HUDEP-2 (cell line): ENCODE measurements around the gene FBLN2.
"Not testable (repeated sequence)": the region's sequence is repeated elsewhere in the genome, so short reads cannot be mapped to it uniquely, and the experiment has no call there.

ENCODE experiments used
- DNase-seq, 76 experiments: peaks; one replicate each; lab custom pipeline; 2025; ENCODE audit not compliant: unreplicated experiment in 76 of 76; lab: John Stamatoyannopoulos, UW

FBLN2 gene

DNA sequence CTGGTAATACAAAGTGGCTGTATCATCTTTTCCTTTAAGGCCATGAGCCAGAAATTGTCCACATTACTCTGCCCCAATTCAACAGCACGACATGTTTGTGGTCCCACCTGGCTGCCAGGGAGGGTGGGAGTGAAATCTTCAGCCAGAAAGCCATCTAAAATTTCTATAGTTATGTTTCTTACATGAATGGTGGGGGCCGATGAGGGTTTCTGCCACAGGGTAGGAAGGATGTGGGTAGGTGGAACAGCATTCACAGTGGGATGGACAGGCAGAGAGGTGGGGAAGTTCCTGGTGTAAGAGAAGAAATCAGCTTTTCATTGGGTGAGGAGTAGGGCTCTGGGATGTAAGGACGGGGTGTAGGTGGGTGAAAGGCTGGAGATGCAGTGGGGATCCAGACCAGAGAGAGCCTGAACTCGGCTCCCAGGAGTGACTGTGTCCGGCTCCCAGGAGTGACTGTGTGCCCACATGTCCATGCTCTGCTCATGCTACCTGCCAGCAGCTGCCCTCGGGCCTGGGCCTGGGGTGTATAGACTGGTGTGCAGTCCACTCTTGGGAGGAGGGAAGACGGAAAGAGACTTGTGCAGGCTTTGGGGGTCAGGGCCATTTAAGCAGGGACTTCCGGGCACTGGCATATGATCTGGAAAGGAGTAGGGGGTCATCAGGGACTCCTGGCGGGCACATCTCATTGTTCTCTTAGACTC, 3.8 kb upstream of the FBLN2 start:
- no peak for DNase-seq

DNA sequence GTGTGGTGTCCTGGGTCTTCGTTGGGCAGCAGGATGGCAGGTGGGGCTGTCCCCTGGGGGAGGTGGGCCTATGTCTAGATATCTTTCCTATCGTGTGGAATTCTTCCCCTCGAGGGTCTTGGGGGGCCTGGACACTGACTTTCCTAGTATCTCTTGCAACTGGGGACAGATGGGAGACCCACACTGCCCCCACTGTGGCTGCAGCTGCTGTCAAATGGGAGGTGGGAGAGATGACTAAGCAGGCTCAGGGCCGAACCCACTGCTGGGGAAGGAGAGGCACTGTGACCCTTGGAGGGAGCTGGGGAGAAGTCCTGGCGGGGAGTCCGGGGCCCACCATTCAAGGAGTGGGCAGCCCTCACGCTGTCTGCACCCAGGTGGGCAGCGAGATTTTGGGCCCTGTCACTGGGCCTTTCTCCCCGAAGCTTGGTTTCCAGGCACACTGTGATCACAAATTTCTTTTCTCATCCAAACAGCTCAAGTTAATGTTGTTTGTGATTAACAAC, 2.9 kb upstream of the FBLN2 start:
- DNase-seq, result no peak

DNA sequence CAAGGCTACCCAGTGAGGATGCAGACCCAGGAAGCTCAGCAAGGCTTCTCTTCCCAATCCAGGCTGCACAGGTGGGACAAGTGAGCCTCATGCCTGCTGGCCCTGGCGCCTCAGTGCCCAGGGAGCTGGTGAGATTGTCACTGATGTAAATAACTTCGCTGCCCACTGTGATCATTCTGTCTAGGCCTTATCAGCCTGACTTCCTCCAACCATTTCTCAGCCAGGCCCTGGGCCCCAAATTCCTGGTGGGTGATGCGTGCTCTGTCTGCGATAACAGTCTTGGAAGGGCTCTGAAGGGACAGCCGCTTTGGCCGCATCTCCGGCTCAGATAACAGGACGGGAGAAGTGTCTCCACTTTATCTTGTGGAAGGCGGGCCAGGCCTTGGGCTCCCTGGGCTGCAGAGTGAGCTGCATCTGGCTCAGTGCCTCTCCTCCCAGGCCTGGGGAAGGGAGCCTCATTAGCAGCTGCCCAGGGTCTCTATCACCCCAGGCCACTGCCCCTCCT, 2.2 kb upstream of the FBLN2 start:
- DNase-seq, result peak in 71 of 76 experiments; percentile 1 to 84 (median 50)

DNA sequence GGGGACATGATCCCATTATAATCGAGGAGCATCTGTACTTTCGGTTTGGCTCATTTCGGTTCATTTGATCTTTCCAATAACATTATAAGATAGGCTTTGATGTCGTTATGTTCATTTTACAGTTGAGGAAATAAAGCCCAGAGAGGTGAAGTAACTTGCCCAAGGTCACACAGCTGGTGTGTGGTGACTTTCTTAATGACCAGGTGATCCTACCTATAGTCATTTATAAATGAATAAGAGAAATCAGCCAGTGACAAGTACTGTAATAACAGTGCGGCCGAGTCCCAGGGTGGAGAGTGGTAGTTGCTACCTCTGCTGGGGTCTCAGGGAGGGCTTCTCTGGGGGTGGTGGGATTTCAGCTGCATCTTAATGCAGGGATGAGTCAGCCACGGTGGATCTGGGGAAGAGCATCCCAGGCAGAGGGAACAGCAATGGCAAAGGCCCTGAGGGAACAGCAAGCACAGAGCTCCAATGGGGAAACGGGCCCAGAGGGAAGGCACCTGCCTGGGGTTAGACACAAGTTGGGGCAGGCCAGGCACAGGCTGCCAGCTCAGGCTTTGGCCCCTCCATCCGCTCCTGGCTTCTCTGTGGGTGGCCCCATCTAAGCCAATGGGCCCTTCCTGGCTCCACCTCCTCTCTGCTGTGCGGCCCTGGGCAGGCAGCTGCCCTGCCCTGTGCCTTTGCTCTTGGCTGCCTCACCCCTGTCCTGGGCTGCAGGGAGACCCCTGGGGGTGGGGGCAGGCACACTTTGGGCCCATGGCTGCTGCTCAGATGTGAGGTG, 1.1 kb upstream of the FBLN2 start:
- DNase-seq, result no peak

DNA sequence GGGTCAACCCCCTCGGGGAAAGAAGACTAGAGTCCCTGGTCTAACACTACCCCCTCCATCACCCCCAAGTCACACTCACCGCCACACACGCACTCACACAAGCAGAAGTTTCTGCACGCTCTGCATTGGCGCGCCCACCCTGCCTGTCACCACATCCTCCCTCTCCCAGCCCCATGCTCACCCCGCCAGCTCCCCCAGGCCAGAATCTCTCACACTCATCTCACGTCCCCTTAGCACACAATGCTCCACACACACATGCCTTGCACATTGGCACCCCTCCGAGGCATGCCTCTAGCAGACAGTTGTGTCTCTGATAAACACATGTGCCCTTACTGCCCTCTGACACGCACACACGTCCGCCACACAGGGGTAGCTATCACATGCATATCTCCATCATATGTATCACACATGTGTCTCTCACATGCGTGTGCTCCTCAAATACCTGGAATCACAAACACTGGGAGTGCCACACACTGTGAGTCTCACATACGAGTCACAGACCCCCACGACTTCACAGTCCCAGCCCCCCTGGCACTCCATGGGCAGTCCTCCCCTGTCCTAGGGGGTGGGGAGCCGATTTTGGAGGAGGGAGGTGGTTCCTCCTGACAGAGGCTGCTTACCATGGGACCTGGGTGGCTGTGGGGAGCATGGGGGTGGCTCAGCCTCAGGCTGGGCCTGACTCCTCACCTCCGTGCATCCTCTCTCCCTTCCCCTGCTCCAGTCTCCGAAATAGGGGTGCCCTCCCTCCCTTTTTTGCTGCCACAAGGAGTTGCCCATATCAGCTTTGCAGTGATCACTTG, 898 bp downstream of the FBLN2 start:
- no peak for DNase-seq

DNA sequence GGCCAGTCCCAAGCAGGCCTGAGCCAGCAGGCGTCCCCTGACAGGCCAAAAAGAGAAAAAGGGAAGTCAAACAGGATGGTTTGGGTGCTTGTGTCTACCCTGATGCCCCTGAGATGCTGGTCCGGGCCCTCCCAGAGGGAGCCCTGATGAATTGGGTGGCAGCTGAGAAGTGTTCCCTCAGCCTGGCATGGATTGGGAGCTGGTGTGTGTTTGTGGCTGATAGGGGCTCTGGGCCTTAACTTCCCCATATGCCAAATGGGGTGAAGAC, 1.4 kb downstream of the FBLN2 start:
- no peak for DNase-seq

DNA sequence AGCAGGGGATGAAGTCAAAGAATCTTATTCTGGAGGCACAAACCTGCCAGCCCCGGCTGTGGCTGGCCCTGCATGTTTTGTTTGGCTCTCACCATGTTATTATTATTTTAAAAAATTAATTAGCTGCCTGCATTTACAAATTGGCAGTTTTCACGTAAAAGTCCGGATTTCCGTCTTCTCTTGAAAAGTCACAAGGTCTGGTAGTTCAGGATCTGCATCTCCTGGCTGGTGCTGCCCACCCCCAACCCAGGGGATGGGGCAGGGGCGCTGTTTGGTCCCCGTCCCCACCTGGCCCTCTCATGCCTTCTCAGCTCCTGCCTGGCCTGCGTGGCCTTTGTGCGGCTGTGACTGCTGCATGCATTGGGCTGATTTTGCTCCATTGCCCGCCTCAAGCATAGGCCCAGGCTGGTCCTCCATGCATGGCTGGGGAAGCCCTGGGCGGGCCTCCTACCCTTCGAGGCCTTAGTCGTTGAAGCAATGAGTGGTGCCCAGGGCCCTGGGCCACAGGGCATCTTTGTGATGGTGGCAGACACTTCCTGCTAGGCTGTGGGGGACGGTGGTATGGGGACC, 2.0 kb downstream of the FBLN2 start:
- DNase-seq, result no peak

DNA sequence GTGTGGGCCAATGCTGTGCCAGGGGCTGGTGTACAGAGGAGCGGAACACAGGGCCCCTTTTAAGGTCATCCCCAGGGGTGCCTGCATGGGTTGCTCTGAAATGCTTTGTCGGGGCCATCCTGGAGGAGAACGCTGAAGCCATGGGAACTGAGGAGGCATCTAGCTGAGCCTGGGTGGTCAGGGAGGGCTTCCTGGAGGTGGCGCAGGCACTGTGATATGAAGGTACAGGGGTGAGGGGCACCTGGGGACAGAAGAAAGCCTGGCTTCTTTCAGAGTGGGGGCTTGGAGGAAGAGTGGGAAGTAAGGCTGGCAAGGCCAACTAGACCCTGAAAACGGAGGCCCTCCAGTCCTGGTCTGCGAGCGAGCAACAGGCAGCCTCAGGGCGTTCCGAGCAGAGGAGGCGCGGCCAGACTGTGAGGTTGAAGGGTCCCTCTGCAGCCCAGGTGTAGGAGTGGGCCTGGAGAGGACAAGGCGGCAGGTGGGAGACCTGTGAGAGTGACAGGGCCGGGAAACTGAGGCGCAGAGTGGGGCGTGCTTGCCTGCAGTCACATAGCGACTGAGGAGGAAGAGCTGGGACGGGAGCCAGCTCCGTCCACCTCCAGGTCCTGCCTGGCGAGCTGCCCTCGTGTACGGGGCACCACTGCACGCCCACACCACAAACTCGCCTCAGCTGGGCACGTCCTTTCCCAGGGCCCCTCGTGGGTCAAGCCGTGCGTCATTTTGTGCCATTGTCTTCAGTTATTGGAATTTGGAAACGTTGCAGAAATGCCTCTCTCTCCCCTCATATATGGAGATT, 4.1 kb downstream of the FBLN2 start:
- DNase-seq, result no peak

DNA sequence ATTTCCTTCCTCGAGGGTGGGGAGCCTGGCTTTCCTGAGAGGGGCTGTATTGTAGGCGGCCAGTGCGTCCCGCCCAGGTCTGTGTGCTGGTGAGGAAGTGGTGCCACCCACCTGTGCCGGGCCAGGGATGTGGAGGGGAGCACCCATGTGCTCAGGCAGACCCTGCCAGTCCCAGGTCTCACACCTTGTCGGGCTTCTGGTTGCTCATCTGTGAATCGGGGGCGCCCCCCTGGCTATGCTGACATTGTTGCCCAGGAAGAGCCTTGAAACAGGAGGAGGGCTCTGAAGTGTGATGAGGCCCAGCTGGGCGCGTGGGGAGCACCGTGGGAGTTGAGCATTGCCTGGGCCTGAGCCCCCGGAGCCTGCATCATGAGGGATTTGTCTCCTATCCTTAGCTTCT, 4.8 kb downstream of the FBLN2 start:
- DNase-seq, result no peak

DNA sequence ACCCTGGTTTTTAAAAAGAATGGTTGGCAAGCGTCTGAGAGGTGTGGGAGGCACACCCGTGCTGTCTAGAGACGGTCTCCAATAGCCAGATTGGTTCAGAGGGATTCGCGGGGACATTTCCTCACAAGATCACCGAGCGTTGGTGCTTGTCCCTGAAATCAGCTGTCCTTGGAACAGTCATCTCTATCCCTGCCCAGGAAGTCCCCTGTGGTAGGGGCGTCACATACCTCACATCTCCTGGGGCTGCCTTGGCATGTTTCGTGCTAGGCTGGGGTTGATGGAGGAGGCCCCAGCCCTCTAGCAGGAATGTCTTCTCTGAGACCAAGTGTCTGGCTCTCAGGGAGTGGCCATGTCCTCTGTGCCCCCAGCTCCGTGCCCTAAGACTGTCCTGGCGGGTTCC, 6.8 kb downstream of the FBLN2 start:
- no peak for DNase-seq

DNA sequence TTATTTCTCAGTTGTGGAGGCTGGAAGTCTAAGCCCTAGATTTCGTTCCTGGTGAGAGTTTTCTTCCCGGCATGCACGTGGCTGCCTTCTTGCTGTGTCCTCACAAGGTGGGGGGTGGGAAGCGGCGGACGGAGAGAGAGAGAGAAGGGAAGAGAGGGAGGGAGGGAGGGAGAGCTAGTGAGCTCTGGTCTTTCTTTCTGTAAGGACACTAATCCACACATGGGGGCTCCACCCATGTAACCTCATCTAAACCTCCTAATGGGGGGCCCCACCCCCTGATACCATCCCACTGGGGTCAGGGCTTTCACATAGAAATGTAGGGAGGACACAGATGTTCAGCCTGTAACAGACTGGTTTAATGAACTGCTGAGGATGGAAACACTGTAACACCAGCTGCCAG, 7.3 kb downstream of the FBLN2 start:
- no peak for DNase-seq

DNA sequence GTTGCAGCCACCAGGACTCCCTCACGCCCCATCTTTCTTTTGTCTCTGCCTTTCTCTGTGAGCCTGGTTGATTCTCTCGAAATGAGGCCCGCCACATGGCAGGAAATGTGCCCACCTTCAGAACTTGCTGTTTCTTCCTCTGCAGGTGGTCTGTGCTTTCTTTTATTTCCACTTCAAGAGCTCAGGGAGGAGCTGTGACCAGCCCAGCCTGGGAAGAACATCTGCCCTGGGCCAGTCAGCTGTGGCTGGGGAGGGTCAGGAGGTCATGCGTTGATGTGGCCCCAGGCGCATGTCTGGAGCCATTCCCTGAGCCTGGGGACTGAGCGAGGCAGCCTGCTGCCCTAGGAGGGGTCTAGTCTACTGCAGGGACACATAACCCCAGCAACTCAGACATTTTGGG, 8.0 kb downstream of the FBLN2 start:
- DNase-seq, result no peak

DNA sequence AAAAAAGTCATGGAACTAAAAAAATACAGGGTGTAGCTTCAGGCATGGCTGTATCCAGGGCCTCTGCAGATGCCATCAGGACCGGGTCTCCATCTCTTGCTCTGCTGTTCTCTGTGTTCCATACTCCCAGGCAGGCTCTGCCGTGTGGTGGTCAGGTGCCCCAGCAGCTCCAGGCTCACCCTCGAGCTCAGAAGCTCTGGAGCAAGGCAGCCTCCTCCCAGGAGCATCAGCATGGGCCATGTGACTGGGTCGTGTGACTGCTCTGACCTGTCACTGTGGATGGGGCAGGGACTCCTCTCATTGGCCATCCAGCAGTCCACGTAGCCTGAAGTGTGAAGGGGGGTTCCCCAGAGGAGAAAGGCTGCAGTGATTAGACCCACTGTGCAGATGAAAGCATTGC, 8.5 kb downstream of the FBLN2 start:
- no peak for DNase-seq

DNA sequence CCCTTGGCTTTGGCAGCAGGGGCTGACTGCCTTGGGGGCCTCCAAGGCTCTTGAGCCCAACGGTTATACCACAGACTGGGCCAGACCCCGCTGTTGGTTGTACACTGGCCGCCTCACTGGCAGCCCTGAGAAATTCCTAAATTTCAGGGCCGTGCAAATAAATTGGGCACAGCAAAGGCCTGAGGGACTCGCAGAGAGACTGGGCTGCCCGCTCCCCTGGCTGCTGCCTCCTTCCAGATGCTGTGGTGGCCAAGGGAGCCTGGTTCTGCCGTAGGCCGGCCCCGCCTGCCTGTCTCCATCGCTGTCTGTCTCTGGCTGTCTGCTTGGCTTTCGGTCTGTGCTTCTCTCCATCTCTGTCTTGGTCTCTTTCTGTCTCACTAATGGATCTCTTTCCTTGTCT, 9.0 kb downstream of the FBLN2 start:
- no peak for DNase-seq

DNA sequence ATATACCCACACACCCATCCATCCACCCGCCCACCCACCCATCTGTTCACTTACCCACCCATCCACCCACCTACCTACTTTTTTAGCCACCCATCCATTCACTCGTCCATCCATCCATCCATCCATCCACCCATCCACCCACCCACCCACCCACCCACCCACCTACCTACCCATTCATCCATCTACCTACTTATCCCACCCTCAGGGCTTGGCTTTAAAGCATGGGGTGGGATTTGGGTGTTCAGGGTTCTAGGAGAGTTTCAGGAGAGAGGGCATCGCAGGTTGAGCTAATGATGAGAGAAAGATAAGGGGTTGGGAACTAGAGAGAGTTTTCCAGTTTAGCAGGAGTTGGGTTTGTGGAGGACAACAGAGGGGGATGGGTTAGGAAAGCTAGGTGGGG, 9.7 kb downstream of the FBLN2 start:
- DNase-seq, result no peak

DNA sequence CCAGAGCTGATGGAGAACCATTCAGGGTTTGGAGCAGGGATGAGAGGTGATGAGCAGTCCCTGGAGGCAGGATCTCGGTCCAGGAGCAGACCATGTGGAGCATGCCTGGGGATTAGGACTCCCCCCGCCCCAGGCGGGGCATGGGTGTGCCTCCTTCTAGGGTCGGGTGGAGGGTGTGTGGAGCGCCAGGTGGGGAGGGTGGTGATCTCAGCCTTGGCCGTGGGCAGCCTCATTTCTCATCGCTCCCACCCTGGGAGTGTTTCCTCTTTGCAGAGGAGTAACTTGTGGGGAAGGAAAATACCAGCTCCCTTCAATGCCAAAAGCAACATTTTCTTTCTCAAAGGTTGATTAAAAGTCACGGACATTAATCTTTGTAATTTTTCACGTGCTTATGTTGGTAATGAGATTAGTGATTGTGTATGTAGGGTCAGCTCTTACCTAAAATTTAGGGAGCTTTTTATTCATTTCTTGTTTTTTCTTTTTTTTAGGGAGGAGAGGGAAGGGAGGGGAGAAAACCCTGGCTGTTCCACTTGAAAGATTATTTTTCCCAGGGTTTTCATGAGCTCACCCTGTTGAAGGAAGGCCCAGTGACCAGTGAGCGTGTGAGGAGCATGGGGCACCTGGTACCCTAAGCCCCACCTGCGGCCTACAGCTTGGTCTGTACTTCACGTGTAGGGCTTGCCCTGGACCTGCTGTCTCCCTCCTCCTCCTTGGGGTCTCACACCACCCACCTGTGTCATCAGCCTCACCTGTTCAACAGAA, 11.0 kb downstream of the FBLN2 start:
- no peak for DNase-seq

DNA sequence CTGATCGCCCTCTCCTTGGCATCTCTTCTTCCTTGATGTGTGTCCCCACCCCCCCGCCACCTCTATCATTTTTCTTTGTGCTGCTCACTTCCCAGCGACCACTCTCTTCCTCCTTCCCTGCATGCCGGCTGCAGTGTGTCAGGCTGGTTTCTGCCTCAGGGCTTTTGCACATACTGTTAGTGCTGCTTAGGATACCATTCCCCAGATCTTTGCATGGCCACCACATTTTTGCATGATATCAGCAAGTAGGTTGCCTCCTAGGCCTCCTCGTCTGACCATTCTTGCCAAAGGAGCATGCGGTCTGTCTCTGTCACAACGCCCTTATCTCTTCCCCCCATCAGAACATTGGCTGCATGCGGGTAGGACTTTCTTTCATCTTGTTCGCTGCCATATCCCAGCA, 12.5 kb downstream of the FBLN2 start:
- no peak for DNase-seq

DNA sequence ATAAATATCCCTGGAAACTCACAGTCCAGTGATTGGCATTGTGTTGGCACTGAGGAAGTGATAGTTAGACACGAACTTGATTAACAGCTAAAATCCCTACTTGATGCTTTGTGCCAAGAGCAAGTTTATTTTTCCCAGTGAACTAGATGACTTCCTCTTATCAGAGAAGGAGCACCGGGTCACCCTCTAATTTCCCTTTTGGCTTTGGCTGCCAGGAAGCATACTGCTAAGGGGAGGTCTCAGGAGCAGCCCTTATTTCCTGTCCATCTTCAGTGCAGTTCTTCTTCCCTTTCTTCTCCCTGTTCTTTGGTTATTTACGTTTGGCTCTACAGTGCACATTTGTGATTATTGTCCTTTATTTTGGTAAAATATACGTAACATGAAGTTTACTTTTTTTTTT, 13.0 kb downstream of the FBLN2 start:
- no peak for DNase-seq

DNA sequence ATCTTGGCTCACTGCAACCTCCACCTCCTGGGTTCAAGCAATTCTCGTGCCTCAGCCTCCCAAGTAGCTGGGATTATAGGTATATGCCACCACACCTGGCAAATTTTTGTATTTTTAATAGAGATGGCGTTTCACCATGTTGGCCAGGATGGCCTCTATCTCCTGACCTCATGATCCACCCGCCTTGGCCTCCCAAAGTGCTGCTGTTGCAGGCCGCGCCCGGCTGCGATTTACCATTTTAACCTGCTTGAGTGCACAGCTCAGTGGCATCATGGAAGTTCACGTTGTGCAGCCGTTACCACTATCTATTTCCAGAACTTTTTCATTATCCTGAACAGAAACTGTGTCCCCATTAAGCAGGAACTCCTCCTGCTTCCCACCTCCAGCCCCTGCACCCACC, 13.5 kb downstream of the FBLN2 start:
- not testable (repeated sequence) for DNase-seq

DNA sequence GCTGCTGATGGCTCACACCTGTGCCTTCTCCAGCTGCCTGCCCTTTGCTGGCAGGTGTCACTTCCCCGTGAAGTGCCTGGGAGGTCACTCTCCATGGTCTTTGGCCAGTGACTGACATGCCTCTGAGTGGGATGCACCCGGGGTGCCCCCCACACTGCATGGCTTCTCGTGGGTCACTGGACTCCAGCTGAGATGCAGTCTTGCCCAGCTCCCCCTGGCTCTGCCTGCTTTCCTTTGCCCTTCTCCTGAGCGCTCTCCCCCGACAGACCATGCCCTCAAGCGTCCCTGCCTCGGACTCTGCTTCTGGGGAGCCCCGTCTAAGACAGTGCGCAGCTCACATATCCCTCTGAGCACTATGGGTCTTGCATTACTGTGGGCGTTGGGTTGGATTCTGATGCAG, 14.4 kb downstream of the FBLN2 start:
- no peak for DNase-seq
